Peyer's patch (tissue), 4 donors: Measurements from ENCODE around the gene SRGAP1. TPM values are rescaled to one million over a fixed set of nuclear protein-coding genes. Genes with fewer than 3 reads are reported as not detected.
"Not testable (repeated sequence)": the region's sequence is repeated elsewhere in the genome, so short reads cannot be mapped to it uniquely, and the experiment has no call there.

ENCODE experiments used
- DNase-seq, 3 donors: peaks; one replicate each; pipeline ENCODE4 v3.0.0-alpha.2; 2017 to 2019
- H3K27ac ChIP-seq, 4 donors: fragments of 200-600 bp; sonication (generic); one replicate each; pipeline ENCODE4 v1.5.1; 2016 to 2019
- H3K27me3 ChIP-seq, 2 donors: fragments of 200-600 bp; sonication (generic); one replicate each; pipeline ENCODE4 v1.5.1; 2019
- H3K36me3 ChIP-seq, 3 donors: fragments of 200-600 bp; sonication (generic); one replicate each; pipeline ENCODE4 v1.5.1; 2016 to 2019
- H3K4me1 ChIP-seq, 4 donors: fragments of 200-600 bp; sonication (generic); one replicate each; pipeline ENCODE4 v1.5.1; 2016 to 2019
- H3K4me3 ChIP-seq, 4 donors: fragments of 200-600 bp; sonication (generic); 1 replicate in 3 of 4; 2 replicates in 1 of 4; pipeline ENCODE4 v1.5.1; 2016 to 2019; ENCODE audit warnings: mild to moderate bottlenecking in 1 of 4
- H3K9me3 ChIP-seq, 4 donors: fragments of 200-600 bp; sonication (generic); one replicate each; pipeline ENCODE4 v1.5.1; 2016 to 2019; ENCODE audit warnings: mild to moderate bottlenecking in 1 of 4
- CTCF ChIP-seq, 6 experiments: fragments of 450-650 bp in 4 of 6; fragments of 200-600 bp in 2 of 6; sonication (generic) in 1 of 6; IDR thresholded peaks; one replicate each; pipeline ENCODE4 v1.5.1; 2017 to 2019; ENCODE audit warnings: antibody characterized with exemption in 6 of 6, mild to moderate bottlenecking in 3 of 6, moderate library complexity in 1 of 6
- POLR2A ChIP-seq, 2 donors: fragments of 450-650 bp; IDR thresholded peaks; one replicate each; pipeline ENCODE4 v1.5.1; 2017; ENCODE audit warnings: antibody characterized with exemption in 2 of 2, mild to moderate bottlenecking in 2 of 2, moderate library complexity in 2 of 2
- total RNA-seq, 4 donors: library from RNA; depleted of rRNA; stranded (reverse); fragments of >200 nt; gene quantifications; one replicate each; pipeline ENCODE4 v1.1.0, GENCODE V29; 2016

Gene SRGAP1
- total RNA-seq, 4 donors from 2014 or later: 5.8 to 92.4 (median 16.4) TPM

- H3K36me3 ChIP-seq: no peaks in the 10 kb centered on the region
- H3K4me3 ChIP-seq: no peak overlapping the region
- no peak for TF ChIP-seq POLR2A (IDR thresholded peaks at IDR 0.05)
- no peak for TF ChIP-seq CTCF (IDR thresholded peaks at IDR 0.05)
- DNase-seq: no peak
- no peaks in the 10 kb centered on the region for H3K9me3 ChIP-seq
- H3K27ac ChIP-seq: peak overlapping the region in 1 of 4 donors; percentile 16
- H3K27me3 ChIP-seq: no peaks in the 10 kb centered on the region
- H3K4me1 ChIP-seq: no peaks in the 10 kb centered on the region
These were observed 165.0 kb downstream of the SRGAP1 start for GRCh38 chr12:64009321-64010068.

DNA sequence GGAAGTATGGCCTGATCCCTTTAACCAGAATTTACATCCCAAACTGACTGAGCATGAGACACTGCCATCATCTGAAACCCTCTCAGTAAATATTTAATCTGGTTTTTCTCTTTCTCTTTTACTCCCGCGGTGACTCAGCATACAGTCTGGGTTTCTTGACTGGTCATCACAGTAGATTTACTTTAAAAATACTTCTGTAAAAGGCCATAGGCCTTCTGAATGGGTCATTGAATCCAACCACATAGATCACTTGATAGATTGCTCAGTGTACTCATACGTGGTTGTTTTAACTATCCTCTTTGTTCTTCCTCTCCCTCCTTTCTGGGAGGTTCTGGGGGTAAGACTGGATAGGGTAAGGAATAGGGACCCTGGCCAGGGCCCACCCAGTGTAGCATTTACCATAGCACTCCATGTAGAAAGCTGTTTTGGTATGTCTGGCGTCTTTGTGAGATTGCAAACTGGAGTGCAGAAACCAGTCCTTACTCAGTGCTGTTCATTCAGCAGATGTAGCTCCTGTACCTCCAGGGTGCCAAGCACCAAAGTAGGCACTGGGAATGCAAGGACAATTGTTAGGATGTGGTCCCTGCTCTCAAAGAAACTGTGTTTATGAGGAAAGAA is 165.7 kb downstream of the SRGAP1 start:
- H3K36me3 ChIP-seq: no peaks in the 10 kb centered on the region
- no peaks in the 10 kb centered on the region for H3K9me3 ChIP-seq
- H3K27me3 ChIP-seq: no peaks in the 10 kb centered on the region
- H3K4me1 ChIP-seq: no peaks in the 10 kb centered on the region
- TF ChIP-seq POLR2A (IDR thresholded peaks at IDR 0.05) (no peak), CTCF (IDR thresholded peaks at IDR 0.05) (no peak)
- DNase-seq: no peak
- no peak overlapping the region for H3K4me3 ChIP-seq
- H3K27ac ChIP-seq: peak overlapping the region in 1 of 4 donors; percentile 16

DNA sequence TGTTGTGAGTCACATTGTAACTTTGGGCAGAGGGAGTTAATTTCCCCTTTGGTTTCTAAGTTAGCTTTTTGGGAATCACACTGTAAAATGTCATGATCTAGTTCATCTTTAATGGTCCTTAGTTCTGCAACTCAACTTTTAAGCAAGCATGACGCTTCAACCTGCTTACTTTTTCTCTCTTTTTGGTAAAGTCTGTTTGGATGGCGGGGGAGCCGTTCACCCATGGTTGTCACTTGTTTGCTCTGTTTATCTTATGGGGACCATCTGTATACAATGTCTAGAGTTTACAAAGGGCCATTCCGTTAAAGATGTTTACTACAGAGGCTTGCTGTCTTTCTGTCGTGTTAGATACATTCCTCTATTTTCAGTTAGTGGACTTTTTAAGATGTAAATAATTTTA is 172.0 kb downstream of the SRGAP1 start:
- Histone ChIP-seq H3K27ac (no peak overlapping the region), H3K4me3 (no peak overlapping the region)
- no peak for TF ChIP-seq CTCF (IDR thresholded peaks at IDR 0.05)
- no peak for TF ChIP-seq POLR2A (IDR thresholded peaks at IDR 0.05)

DNA sequence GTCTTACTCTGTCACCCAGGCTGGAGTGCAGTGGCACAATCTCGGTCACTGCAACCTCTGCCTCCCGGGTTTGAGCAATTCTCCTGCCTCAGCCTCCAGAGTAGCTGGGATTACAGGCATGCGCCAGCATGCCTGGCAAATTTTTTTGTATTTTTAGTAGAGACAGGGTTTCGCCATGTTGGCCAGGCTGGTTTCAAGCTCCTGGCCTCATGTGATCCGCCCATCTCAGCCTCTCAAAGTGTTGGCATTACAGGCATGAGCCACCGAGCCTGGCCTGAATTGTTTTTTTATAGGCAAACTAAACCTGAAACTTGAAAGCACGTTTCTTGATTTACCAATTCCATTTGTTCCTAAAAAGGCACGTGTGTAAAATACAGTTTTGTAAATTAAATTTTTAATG is 173.6 kb downstream of the SRGAP1 start:
- not testable (repeated sequence) for H3K4me1 ChIP-seq, H3K27ac ChIP-seq, H3K27me3 ChIP-seq, H3K9me3 ChIP-seq, H3K4me3 ChIP-seq, DNase-seq, H3K36me3 ChIP-seq

More for the DNA sequence above, 172.0 kb downstream of the SRGAP1 start:
- no peaks in the 10 kb centered on the region for H3K36me3 ChIP-seq
- no peaks in the 10 kb centered on the region for H3K27me3 ChIP-seq
- no peaks in the 10 kb centered on the region for H3K4me1 ChIP-seq
- no peaks in the 10 kb centered on the region for H3K9me3 ChIP-seq
- DNase-seq: no peak

DNA sequence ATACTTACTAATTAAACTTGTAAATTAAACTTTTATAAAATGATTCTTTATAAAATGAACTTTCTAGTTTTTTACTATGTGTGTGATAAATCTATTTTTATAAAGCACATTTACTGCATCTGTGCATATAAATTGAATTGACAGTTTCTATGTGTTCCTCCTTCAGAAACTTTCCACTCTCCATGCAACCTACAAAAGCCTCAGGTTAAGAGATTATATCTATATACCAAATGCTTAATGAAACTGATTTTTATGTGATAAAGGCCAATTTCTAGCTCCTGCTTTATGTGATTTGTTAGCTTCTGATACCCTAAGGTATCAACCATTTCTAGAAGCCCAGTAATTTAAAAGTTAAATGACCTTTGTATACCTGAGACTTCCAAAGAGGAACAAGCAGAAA is 174.0 kb downstream of the SRGAP1 start:
- no peak overlapping the region for H3K4me3 ChIP-seq
- H3K9me3 ChIP-seq: no peaks in the 10 kb centered on the region
- no peaks in the 10 kb centered on the region for H3K27me3 ChIP-seq
- no peaks in the 10 kb centered on the region for H3K36me3 ChIP-seq
- no peak overlapping the region for H3K27ac ChIP-seq
- TF ChIP-seq CTCF (IDR thresholded peaks at IDR 0.05): no peak
- TF ChIP-seq POLR2A (IDR thresholded peaks at IDR 0.05): no peak
- no peak for DNase-seq
- H3K4me1 ChIP-seq: no peaks in the 10 kb centered on the region

GRCh38 chr12:64019101-64019500 is 174.6 kb downstream of the SRGAP1 start:
- no peak overlapping the region for H3K4me3 ChIP-seq
- TF ChIP-seq CTCF (IDR thresholded peaks at IDR 0.05) (no peak), POLR2A (IDR thresholded peaks at IDR 0.05) (no peak)
- H3K36me3 ChIP-seq: no peaks in the 10 kb centered on the region
- H3K27ac ChIP-seq: no peak overlapping the region
- no peaks in the 10 kb centered on the region for H3K27me3 ChIP-seq
- H3K9me3 ChIP-seq: no peaks in the 10 kb centered on the region
- DNase-seq: no peak
- H3K4me1 ChIP-seq: no peaks in the 10 kb centered on the region
